HG03196 (cell line): Measurements from ENCODE around the gene GAPDH.
"Not testable (repeated sequence)": the region's sequence is repeated elsewhere in the genome, so short reads cannot be mapped to it uniquely, and the experiment has no call there.

Experiments used
- ATAC-seq: cut with Tn5 transposase; IDR thresholded peaks from one replicate; pipeline ENCODE4 v1.9.1; 2021; ENCODE audit not compliant: unreplicated experiment

The GAPDH gene

DNA sequence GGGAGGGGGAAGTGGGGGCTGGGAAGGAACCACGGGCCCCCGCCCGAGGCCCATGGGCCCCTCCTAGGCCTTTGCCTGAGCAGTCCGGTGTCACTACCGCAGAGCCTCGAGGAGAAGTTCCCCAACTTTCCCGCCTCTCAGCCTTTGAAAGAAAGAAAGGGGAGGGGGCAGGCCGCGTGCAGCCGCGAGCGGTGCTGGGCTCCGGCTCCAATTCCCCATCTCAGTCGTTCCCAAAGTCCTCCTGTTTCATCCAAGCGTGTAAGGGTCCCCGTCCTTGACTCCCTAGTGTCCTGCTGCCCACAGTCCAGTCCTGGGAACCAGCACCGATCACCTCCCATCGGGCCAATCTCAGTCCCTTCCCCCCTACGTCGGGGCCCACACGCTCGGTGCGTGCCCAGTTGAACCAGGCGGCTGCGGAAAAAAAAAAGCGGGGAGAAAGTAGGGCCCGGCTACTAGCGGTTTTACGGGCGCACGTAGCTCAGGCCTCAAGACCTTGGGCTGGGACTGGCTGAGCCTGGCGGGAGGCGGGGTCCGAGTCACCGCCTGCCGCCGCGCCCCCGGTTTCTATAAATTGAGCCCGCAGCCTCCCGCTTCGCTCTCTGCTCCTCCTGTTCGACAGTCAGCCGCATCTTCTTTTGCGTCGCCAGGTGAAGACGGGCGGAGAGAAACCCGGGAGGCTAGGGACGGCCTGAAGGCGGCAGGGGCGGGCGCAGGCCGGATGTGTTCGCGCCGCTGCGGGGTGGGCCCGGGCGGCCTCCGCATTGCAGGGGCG is at the start of gene GAPDH:
GAPDH (plus strand) TSS at position 595 of the 772 bp plus-strand sequence. CDS start 316 bp downstream, outside the sequence.
- peak; percentile 52 for ATAC-seq

DNA sequence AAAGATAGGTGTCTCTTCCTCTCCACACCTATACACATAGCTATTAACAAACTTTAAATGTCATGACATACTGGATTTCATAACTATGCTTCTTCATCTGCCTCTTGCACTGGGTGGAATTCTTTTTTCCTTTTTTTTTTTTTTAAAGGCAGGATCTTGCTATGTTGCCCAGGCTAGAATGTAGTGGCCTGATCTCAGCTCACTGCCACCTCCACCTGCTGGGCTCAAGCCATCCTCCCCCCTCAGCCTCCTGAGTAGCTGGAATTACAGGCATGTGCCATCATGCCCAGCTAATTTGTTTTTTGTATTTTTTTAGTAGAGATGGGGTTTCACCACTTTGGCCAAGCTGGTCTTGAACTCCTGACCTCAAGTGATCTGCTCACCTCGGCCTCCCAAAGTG is 46.1 kb upstream of the GAPDH start:
- no peak for ATAC-seq

DNA sequence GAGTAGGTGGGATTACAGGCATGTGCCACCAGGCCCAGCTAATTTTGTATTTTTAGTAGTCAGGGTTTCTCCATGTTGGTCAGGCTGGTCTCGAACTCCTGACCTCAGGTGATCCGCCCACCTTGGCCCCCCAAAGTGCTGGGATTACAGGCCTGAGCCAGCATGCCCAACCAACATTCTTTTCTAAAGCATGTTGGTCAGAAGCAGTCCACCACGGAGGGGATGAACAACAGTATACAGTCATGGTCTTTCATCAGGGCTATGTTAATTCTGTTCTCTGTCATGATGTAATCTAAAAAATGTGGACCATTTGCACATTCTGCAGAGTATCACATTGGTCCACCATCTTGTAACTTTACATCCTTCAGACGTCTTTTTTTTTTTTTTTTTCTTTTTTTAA is 44.9 kb upstream of the GAPDH start:
- no peak for ATAC-seq

DNA sequence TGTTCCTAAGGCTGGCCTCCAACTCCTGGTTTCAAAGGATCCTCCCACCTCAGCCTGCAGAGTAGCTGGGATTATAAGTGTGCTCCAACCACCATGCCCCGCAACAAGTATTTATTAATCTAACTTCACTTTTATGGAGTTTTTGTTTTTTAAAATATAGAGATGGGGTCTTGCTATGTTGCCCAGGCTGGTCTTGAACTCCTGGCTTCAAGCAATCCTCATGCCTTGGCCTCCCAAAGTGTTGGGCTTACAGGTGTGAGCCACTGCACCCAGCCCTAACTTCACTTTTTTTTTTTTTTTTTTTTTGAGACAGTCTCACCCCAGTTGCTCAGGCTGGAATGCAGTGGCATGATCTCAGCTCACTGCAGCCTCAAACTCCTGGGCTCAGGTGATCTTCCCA is 43.6 kb upstream of the GAPDH start:
- ATAC-seq = not testable (repeated sequence)

DNA sequence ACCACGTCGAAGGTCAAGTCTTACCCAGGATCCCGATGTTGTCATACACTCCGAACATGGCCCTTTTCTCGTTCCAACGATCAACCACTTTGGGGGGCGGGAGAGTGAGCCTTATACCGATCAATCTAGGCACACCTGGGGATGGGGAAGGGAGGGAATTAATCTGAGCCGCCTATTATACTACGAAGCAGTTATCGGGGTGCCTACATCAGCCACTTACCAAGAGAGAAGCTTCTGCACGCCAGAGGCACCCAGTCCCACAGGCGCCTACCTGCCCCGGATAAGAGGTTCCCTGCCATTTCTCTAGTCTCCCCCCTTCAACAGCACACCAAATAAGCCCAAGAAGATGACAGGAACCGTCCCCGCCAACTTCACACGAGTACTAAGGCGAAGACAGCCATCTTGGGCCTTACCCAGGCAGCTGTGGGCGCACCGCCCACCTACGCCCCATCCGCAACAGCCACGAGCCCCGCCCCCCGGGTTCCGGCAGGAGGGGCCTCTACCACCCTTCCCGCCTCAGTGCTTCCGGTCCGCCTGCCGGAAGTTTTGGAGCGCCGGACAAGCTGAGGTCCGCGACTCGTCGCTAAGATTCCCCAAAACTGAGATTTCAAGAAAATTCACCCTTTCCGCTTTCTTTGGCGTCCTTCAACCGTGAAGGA is 41.4 kb upstream of the GAPDH start, which contains the start of gene MRPL51:
MRPL51 (minus strand) TSS at position 425 of the 659 bp plus-strand sequence; CDS start at position 299, 126 bp downstream.
- peak; percentile 55 for ATAC-seq

DNA sequence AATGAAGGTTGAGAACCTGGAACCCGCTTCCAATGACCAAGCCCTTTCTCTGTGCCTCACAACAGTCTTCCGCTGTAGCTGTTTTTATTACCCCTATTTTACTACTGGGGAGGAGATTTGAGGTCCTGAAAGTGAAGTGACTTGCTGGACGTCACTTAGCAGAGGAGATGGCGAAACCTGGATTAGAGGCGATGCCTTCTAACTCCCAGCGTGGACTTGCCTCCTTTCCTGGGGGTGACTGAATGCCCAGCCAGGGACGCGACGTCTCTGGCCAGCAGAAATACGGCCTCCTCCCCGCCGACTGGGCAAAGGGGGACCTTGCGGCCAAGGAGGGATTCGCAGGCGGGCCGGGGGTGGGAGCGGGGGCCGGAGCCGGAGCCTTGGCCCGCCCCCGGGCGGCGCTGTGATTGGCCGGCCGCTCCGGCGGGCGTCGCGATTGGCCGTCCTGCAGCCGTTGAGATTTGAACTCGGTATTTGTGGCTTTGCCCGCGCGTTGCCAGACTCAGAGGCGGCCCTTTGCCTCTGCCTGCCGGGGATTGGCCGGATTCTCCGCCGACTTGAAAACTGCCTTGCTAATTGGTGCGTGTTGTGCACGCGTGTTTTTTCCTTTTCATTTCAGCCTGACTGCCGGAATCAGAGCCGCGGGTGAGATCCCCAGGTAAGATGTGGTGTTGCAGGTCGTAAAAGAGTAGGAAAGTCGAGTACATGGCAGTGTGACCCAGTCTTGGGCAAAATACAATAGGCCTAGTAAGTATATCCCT is 40.6 kb upstream of the GAPDH start, which contains the start of gene NCAPD2:
NCAPD2 (plus strand) TSS at position 606 of the 761 bp plus-strand sequence. CDS start 997 bp downstream, outside the sequence.
- ATAC-seq = peak; percentile 84

DNA sequence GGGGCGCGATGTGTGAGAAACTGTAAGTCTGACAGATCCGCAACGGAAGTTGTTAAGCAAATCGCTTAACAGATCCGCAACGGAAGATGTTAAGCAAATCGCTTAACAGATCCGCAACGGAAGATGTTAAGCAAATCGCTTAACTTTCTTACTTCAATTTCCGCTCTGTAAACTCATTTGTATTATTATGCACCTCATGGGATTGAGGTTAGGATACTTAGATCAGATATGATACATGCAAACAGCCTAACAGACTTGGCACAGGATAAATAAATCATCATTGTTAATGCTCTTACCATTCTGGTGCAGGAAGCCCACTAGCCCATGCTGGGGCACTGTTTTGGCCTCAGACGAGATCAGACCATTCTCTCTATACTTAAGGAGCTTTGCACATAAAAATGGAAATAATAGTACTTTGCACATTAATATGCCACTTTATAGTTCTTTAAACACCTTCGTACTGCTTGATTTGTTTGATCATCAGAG is 40.0 kb upstream of the GAPDH start:
- ATAC-seq = peak; percentile 7

DNA sequence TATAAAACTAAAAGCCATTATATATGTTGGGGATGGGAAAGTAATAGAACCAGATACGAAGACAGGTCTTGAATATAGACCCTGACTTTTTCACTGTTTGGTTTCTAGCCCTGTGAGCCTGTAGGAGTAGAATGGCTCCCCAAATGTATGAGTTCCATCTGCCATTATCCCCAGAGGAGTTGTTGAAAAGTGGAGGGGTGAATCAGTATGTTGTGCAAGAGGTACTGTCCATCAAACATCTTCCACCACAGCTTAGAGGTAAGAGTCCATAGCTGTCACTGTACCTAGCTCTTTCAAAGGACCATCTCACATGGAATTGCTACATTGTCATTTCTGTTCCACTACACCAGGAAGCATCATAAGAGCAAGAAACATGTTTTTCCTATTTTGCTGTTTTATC is 39.3 kb upstream of the GAPDH start:
- no peak for ATAC-seq

DNA sequence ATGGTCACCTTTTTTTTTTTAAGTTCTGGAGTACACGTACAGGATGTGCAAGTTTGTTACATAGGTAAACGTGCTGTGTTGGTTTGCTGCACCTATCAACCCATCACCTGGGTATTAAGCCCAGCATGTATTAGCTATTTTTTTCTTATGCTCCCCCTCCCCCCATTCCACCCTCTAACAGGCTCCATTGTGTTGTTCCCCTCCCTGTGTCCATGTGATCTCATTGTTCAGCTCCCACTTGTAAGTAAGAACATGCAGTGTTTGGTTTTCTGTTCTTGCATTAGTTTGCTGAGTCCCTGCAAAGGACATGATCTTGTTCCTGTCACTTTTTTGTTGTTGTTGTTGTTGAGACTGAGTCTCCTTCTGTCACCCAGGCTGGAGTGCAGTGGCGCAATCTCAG is 37.0 kb upstream of the GAPDH start:
- ATAC-seq = not testable (repeated sequence)

DNA sequence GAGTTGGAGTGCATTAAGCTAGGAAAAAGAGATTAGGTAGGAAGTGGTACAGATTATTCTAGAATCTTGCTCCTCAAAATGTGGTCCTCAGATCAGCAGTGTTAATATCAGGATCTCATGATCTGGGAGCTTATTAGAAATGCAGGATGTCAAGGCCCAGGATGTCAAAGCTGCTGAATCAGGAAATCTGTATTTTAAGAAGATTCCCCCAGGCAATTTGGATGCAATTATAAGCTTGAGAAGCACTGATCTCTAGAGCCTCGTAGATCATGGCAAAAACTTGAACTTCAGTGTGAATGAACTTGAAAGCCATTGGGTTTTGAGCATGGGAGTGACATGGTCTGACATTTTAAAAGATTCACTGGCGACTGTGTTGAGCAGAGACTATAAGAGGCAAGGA is 33.9 kb upstream of the GAPDH start:
- ATAC-seq = no peak

DNA sequence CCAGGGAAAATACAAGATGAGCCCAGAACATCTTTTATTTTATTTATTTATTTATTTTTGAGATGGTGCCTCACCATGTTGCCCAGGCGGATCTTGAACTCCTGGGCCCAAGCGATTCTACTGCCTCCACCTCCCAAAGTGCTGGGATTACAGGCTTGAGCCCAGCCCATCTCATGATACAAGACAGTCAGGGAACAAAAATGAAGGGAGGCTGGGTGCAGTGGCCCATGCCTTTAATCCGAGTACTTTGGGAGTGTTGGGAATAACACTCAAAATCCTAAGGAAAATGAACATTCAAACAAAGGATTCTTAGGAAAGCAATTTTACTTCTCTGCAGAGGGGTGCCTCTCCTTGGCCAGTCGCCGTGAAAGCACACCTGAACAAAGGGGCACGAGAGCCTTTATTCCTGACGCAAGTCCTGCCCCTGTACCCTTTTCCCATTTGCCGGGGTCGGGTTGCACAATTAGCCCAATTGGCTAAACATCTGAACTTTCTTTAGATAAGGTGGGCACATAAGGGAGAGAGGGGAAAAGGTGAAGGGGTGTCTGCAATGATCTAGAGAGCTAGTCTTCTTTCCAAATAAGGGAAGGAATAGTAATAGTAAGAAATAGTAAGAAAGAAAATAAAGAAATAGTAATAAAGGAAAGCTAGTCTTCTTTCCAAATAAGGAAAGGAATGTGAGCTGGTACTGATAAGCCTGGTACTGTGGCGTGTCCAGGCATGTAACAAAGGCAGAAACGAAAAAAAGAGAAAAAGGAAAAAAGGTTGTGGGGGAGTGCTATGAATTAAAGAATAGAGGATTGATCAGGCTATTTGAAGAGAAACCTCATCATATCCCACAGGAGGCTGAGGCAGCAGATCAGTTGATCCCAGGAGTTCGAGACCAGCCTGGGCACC is 27.0 kb upstream of the GAPDH start:
- ATAC-seq = no peak

DNA sequence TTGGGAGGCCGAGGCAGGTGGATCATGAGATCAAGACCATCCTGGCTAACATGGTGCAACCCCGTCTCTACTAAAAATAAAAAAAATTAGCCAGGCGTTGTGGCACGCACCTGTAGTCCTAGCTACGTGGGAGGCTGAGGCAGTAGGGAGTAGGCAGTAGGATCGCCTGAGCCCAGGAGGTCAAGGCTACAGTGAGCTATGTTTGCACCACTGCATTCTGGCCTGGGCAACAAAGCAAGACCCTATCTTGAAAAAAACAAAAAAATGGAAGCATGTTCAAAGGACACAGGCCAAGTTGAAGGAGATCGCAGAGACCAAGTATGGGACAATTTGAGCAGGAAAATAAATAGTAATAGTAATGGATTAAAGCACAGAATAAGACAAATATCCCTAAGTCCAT is 26.2 kb upstream of the GAPDH start:
- no peak for ATAC-seq

DNA sequence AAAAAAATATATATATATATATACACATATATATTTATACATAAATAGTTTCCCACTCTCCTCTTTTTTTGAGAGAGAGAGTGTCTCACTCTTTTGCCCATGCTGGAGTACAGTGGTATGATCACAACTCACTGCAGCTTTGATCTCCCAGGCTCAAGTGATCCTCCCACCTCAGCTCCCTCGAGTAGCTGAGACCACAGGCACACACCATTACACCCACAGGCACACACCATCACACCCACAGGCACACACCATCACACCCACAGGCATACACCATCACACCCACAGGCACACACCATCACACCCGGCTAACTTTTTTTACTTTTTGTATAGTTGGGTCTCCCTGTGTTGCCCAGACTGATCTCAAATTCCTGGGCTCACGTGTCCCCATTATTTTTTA is 14.1 kb upstream of the GAPDH start:
- no peak for ATAC-seq

DNA sequence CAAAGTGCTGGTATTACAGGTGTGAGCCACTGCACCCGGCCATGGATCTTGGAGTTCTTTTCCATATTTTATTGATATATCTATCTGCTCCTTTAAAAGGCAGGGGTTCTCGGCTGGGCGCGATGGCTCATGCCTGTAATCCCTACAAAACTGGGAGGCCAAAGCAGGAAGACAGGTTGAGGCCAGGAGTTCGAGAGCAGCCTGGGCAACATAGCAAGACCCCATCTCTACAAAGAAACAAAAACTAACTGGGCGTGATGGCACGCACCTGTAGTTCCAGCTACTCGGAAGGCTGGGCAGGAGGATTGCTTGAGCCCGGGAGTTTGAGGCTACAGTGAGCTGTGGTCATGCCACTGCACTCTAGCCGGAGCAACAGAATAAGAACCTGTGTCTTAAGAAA is 12.1 kb upstream of the GAPDH start:
- ATAC-seq = no peak

DNA sequence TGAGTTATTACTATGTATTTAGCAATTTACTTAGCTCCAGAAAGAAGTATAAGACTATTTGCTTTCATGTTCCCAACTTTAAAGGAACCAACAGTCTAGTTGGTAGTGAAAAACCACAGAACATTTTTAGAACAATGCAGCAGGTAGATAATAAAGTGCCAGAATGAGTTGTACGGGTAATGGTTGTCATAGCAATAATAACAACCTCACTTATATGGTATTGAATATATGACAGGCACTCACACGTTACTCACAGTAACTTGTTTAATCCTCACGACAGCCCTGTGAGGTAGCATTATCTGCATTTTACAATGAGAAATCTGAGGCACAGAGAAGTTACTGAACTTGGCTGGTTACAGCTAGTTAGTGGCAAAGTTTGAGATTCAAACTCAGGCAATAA is 10.6 kb upstream of the GAPDH start:
- ATAC-seq = no peak

DNA sequence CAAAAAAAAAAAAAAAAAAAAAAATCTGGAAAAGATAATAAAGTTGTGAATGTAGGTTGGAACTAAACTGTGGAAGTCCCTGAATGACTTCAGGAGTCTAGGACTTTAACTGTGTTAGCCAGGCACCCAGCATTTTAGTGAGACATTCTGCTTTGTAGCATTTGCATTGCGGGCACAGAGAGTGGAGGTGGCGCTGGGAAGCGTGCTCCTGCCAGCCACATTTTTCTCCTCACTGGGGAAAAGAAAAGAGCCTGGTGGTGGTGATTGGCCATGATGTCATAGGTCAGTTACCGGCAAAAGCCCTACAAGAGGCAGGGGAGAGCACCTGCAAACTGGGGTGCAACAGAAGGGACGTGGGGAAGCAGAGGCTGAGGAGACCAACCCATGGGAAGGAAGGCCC is 9.7 kb upstream of the GAPDH start:
- ATAC-seq = no peak

DNA sequence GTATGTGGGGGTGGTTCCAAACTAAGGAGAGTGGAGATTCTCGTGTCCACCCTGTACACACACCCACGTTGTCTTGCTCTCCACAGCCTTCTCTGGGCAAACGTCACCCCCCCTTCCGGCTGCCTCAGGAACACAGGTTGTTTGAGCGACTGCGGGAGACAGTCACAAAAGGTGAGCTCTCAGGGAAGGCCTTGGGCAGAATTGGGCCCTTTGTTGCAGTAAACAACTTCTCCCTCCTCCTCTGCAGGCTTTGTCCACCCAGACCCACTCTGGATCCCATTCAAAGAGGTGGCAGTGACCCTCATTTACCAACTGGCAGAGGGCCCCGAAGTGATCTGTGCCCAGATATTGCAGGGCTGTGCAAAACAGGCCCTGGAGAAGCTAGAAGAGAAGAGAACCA is 8.1 kb upstream of the GAPDH start:
- no peak for ATAC-seq

DNA sequence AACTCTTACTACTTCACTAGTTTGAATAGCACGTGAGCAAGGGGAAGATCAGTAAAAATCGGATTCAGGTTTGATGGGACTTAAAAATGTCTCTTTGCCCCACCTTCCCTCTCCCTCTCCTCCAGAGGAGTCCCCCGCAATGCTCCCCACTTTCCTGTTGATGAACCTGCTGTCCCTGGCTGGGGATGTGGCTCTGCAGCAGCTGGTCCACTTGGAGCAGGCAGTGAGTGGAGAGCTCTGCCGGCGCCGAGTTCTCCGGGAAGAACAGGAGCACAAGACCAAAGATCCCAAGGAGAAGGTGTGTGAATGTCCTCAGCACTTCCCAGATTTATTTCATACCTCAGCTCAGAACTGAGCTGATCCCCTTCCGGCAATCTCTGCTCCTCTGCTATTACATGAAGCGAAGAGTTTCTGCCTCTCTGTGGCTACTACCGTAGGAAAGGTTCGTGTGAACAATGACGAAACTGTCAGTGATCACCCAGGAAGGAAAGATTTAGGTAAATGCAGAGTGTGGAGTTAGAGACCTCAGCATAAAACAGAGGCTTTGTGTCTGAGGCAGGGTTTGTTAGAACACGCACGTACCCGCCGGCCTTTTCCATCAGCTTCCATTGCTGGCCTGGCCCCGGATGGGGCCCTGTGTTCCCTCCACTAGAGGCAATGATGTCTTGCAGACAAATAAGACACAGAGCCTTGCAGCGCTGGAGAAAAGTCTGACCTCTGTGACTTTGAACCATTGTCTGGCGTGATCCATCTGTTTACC is 7.4 kb upstream of the GAPDH start:
- no peak for ATAC-seq

DNA sequence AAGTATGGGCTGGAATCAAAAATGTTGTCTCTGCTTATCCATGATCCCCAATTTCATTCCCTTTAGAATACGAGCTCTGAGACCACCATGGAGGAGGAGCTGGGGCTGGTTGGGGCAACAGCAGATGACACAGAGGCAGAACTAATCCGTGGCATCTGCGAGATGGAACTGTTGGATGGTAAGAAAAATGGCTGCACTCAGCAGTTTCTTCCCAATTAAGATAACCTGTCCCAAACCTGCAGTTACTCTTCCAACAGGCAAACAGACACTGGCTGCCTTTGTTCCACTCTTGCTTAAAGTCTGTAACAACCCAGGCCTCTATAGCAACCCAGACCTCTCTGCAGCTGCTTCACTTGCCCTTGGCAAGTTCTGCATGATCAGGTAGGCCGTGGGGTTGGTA is 6.6 kb upstream of the GAPDH start:
- no peak for ATAC-seq
